SK-MEL-5 (cell line): Measurements from ENCODE around the gene KIAA0513. TPM values are rescaled to one million over a fixed set of nuclear protein-coding genes. Genes with fewer than 3 reads are reported as not detected.

Experiments used
- DNase-seq: peaks from one replicate; pipeline ENCODE4 v3.0.0-alpha.2; 2016; ENCODE audit warnings: low read depth, low spot score
- in situ Hi-C: cut with HindIII; loops from 2 replicates; pipeline ENCODE4 v1.10.0; 2016; ENCODE audit warnings: low sequenced_read_pairs, high pct_unique_total_duplicates, low pct_unique_long_range_greater_than_20kb
- polyA plus RNA-seq, 2 experiments: library from polyadenylated mRNA; depleted of rRNA; stranded (reverse); fragments of >200 nt; gene quantifications; 2 replicates each; pipeline ENCODE4 v1.2.3, GENCODE V29; 2015
- total RNA-seq: library from RNA; depleted of rRNA; stranded (reverse); fragments of >200 nt; shearing (Covaris generic); gene quantifications from 2 replicates; pipeline ENCODE4 v1.2.3, GENCODE V29; 2014; rRNA removed

Gene KIAA0513
- total RNA-seq = 2.4 and 2.9 TPM in 2 replicates
- polyA plus RNA-seq (2015; cell fraction: cytosol; rRNA removed) = 4.2 and 6.0 TPM in 2 replicates
- polyA plus RNA-seq (2015; cell fraction: nucleus; rRNA removed) = 4.3 and 5.6 TPM in 2 replicates

- in situ Hi-C loops = no loop called here
- DNase-seq = peak; percentile 89
Observed at GRCh38 chr16:85027349-85027957, at the start of gene KIAA0513. Gene KIAA0513, plus strand, starts transcription at chr16:85027795. Its CDS starts 39,277 bp downstream, at chr16:85067072.

GRCh38 chr16:84979516-84979915, 48.1 kb upstream of the KIAA0513 start:
- no peak for DNase-seq
- in situ Hi-C loops = loop anchor here (10.0 kb wide), 1 partner anchor 225 kb away; no protein-coding TSS in a partner anchor

GRCh38 chr16:84982434-84982833, 45.2 kb upstream of the KIAA0513 start:
- in situ Hi-C loops = no loop called here

GRCh38 chr16:84985079-84986065, 42.2 kb upstream of the KIAA0513 start:
- in situ Hi-C loops = no loop called here
- DNase-seq = no peak

More at GRCh38 chr16:84982434-84982833, 45.2 kb upstream of the KIAA0513 start:
- no peak for DNase-seq

- in situ Hi-C loops = no loop called here
- no peak for DNase-seq
Observed at GRCh38 chr16:84986102-84986501, 41.5 kb upstream of the KIAA0513 start.

- in situ Hi-C loops = no loop called here
- no peak for DNase-seq
Observed at GRCh38 chr16:84986879-84987278, 40.7 kb upstream of the KIAA0513 start.

GRCh38 chr16:84988328-84989080, 39.1 kb upstream of the KIAA0513 start:
- in situ Hi-C loops = no loop called here
- DNase-seq = no peak

- no peak for DNase-seq
- in situ Hi-C loops = no loop called here
Observed at GRCh38 chr16:84989749-84990620, 37.6 kb upstream of the KIAA0513 start.

GRCh38 chr16:84990782-84991181, 36.8 kb upstream of the KIAA0513 start:
- in situ Hi-C loops = no loop called here
- no peak for DNase-seq

GRCh38 chr16:84992717-84993075, 34.9 kb upstream of the KIAA0513 start:
- in situ Hi-C loops = no loop called here
- DNase-seq = no peak

GRCh38 chr16:84993926-84994325, 33.7 kb upstream of the KIAA0513 start:
- in situ Hi-C loops = no loop called here

GRCh38 chr16:84995663-84996062, 31.9 kb upstream of the KIAA0513 start:
- no peak for DNase-seq
- in situ Hi-C loops = no loop called here

More at GRCh38 chr16:84993926-84994325, 33.7 kb upstream of the KIAA0513 start:
- no peak for DNase-seq

GRCh38 chr16:84996365-84996764, 31.2 kb upstream of the KIAA0513 start:
- DNase-seq = no peak

GRCh38 chr16:84999200-84999599, 28.4 kb upstream of the KIAA0513 start:
- in situ Hi-C loops = no loop called here
- no peak for DNase-seq

More at GRCh38 chr16:84996365-84996764, 31.2 kb upstream of the KIAA0513 start:
- in situ Hi-C loops = no loop called here

- no peak for DNase-seq
- in situ Hi-C loops = no loop called here
Observed at GRCh38 chr16:84999857-85000480, 27.6 kb upstream of the KIAA0513 start.

GRCh38 chr16:85002099-85002541, 25.5 kb upstream of the KIAA0513 start:
- no peak for DNase-seq
- in situ Hi-C loops = no loop called here
